PC-9 (cell line): ENCODE data around the gene POU6F2. TPM values are rescaled to one million over a fixed set of nuclear protein-coding genes. Genes with fewer than 3 reads are reported as not detected.

Source experiments
- BruUV-seq: library from RNA; stranded (reverse); fragments of 400-500 nt; replicated peaks from 2 replicates; lab custom pipeline; 2021; lab: Mats Ljungman, UMichigan
- CTCF ChIA-PET: fragments of 300-600 bp; sonication (Branson Sonifier 250); formaldehyde crosslinking; loops from one replicate; lab custom pipeline; 2022; ENCODE audit warnings: antibody characterized with exemption; lab: Charles Lee
- POLR2A ChIA-PET: fragments of 300-600 bp; sonication (Branson Sonifier 250); formaldehyde crosslinking; loops from one replicate; lab custom pipeline; 2022; ENCODE audit warnings: antibody characterized with exemption; ENCODE audit not compliant: unreplicated experiment; lab: Charles Lee
- DNase-seq, 2 experiments: peaks; one replicate each; pipeline versions ENCODE4 v3.0.0 to v3.0.0-alpha.2; 2015 to 2022; ENCODE audit warnings: mixed read lengths in 1 of 2
- H2AFZ ChIP-seq: fragments of 200-600 bp; sonication (generic); 2 replicates; pipeline ENCODE4 v1.8.1; 2017; ENCODE audit warnings: antibody characterized with exemption
- H3F3A ChIP-seq: fragments of 200-600 bp; sonication (generic); 2 replicates; pipeline ENCODE4 v1.8.1; 2017; ENCODE audit warnings: antibody characterized with exemption, mild to moderate bottlenecking, low read depth; ENCODE audit not compliant: insufficient read depth
- H3K27ac ChIP-seq: fragments of 200-600 bp; sonication (generic); 2 replicates; pipeline ENCODE4 v1.6.1; 2016; ENCODE audit warnings: mixed run types
- H3K27me3 ChIP-seq: fragments of 200-600 bp; sonication (generic); 2 replicates; pipeline ENCODE4 v1.6.1; 2016; ENCODE audit warnings: low read depth, mixed run types; ENCODE audit not compliant: insufficient read depth
- H3K36me3 ChIP-seq: fragments of 200-600 bp; sonication (generic); 2 replicates; pipeline ENCODE4 v1.6.1; 2016; ENCODE audit warnings: low read depth, mixed run types
- H3K4me1 ChIP-seq: fragments of 200-600 bp; sonication (generic); replicated peaks from 2 replicates; pipeline ENCODE4 v1.6.1; 2016; ENCODE audit warnings: mixed run types; ENCODE audit not compliant: insufficient read depth
- H3K4me2 ChIP-seq: fragments of 200-600 bp; sonication (generic); 2 replicates; pipeline ENCODE4 v1.6.1; 2017; ENCODE audit warnings: mixed run types
- H3K4me3 ChIP-seq: fragments of 200-600 bp; sonication (generic); 2 replicates; pipeline ENCODE4 v1.6.1; 2016; ENCODE audit warnings: mixed run types
- H3K79me2 ChIP-seq: fragments of 200-600 bp; sonication (generic); 2 replicates; pipeline ENCODE4 v1.6.1; 2017; ENCODE audit warnings: low read depth, mixed run types
- H3K9me2 ChIP-seq: fragments of 200-600 bp; sonication (generic); 2 replicates; pipeline ENCODE4 v1.8.1; 2017; ENCODE audit warnings: mild to moderate bottlenecking; ENCODE audit not compliant: insufficient read depth
- H3K9me3 ChIP-seq: fragments of 200-600 bp; sonication (generic); 2 replicates; pipeline ENCODE4 v1.8.1; 2016; ENCODE audit warnings: low read depth; ENCODE audit not compliant: insufficient read depth
- H4K20me1 ChIP-seq: fragments of 200-600 bp; sonication (generic); 2 replicates; pipeline ENCODE4 v1.8.1; 2017; ENCODE audit not compliant: insufficient read depth
- EZH2 ChIP-seq: fragments of 200-600 bp; sonication (generic); IDR thresholded peaks from 2 replicates; pipeline ENCODE4 v1.8.0; 2017; ENCODE audit warnings: antibody characterized with exemption, low read depth
- intact Hi-C: fragments of 100-400 bp; cut with micrococcal nuclease; formaldehyde crosslinking; loops from one replicate; pipeline ENCODE4 v1.10.0; 2022; ENCODE audit not compliant: unreplicated experiment
- total RNA-seq: library from RNA; stranded (reverse); gene quantifications from 2 replicates; pipeline ENCODE4 v1.2.3, GENCODE V29; 2021
- TF ChIP-seq, protein P1 (sequence below): fragments of 200-600 bp; sonication (generic); conservative IDR thresholded peaks from 2 replicates; pipeline ENCODE4 v1.6.1; 2017; ENCODE audit warnings: mixed run types, antibody characterized with exemption, mild to moderate bottlenecking, moderate library complexity

The POU6F2 gene
- total RNA-seq, 1 experiment from 2014 or later: not detected

DNA sequence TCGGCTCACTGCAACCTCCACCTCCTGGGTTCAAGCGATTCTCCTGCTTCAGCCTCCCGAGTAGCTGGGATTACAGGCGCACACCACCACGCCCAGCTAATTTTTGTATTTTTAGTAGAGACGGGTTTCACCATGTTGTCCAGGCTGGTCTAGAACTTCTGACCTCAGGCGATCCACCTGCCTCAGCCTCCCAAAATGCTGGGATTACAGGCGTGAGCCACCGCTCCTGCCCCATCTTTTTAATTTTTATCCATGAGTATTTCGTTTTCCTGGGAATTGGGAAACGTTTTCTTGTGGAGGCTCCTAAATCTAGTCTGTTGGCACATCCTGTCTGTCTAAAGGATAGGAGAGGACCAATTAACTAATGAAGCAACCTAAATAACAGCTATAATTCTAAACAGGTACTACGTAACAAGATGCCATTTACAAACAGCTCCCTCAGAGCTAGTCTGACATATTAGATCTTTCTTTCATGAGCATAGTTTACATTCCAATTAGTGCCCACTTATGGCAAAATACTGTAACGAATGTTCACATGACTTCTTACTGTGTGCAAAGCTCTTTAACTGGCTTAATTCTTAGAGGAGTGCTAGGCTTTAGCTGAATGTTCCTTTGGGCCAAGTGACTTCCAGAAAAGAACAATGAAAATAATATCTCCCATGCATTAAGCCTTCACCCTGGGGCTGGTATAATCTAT lies 437.5 kb downstream of the POU6F2 start:
- intact Hi-C loops: no loop called here
- Histone ChIP-seq H3K27me3 (peaks cover 58% of the 10 kb centered on the region), H3K9me3 (no peaks in the 10 kb centered on the region), H3F3A (no peaks in the 10 kb centered on the region), H3K27ac (no peak overlapping the region), H2AFZ (no peak overlapping the region), H3K36me3 (no peaks in the 10 kb centered on the region), H3K4me2 (no peak overlapping the region), H3K4me3 (no peak overlapping the region), H3K79me2 (no peaks in the 10 kb centered on the region), H3K9me2 (no peaks in the 10 kb centered on the region), H3K4me1 (no peaks in the 10 kb centered on the region), H4K20me1 (no peaks in the 10 kb centered on the region)
- ChIA-PET CTCF (no interaction called here), POLR2A (interaction anchor here (0.6 kb wide), 1 partner anchor 531 kb away, joined by 4 read pairs; no protein-coding TSS in a partner anchor)
- TF ChIP-seq, protein P1, sequence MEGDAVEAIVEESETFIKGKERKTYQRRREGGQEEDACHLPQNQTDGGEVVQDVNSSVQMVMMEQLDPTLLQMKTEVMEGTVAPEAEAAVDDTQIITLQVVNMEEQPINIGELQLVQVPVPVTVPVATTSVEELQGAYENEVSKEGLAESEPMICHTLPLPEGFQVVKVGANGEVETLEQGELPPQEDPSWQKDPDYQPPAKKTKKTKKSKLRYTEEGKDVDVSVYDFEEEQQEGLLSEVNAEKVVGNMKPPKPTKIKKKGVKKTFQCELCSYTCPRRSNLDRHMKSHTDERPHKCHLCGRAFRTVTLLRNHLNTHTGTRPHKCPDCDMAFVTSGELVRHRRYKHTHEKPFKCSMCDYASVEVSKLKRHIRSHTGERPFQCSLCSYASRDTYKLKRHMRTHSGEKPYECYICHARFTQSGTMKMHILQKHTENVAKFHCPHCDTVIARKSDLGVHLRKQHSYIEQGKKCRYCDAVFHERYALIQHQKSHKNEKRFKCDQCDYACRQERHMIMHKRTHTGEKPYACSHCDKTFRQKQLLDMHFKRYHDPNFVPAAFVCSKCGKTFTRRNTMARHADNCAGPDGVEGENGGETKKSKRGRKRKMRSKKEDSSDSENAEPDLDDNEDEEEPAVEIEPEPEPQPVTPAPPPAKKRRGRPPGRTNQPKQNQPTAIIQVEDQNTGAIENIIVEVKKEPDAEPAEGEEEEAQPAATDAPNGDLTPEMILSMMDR: no peak
- TF ChIP-seq EZH2: no peak
- BruUV-seq: no TSS peak
- no peak for DNase-seq

DNA sequence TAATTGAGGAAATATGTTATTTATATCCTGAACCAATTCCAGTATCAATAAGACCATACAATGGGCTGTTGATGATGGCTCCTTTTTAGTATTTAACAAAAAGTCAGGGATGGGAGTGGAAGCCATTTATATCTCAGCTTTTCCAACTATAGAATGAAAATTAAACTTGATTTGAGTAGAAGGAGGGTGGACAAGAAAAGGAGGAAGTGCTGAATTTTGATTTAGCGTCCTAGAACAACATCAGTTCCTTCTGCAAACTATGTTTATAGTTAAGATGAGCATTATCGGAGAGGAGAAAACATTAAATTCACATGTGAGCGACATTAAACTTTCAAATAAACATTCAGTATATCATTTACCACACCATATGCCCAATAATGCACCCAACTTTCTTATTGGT lies 439.2 kb downstream of the POU6F2 start:
- BruUV-seq: no TSS peak
- ChIA-PET CTCF (no interaction called here), POLR2A (no interaction called here)
- Histone ChIP-seq H3K4me3 (no peak overlapping the region), H3K79me2 (no peaks in the 10 kb centered on the region), H3K9me2 (no peaks in the 10 kb centered on the region), H3K36me3 (no peaks in the 10 kb centered on the region), H3K27me3 (peaks cover 59% of the 10 kb centered on the region), H3K9me3 (no peaks in the 10 kb centered on the region), H3K27ac (no peak overlapping the region), H2AFZ (no peak overlapping the region), H3F3A (no peaks in the 10 kb centered on the region), H3K4me2 (no peak overlapping the region), H4K20me1 (no peaks in the 10 kb centered on the region), H3K4me1 (no peaks in the 10 kb centered on the region)
- TF ChIP-seq, protein P1: no peak
- no peak for TF ChIP-seq EZH2
- intact Hi-C loops: no loop called here
- no peak for DNase-seq

DNA sequence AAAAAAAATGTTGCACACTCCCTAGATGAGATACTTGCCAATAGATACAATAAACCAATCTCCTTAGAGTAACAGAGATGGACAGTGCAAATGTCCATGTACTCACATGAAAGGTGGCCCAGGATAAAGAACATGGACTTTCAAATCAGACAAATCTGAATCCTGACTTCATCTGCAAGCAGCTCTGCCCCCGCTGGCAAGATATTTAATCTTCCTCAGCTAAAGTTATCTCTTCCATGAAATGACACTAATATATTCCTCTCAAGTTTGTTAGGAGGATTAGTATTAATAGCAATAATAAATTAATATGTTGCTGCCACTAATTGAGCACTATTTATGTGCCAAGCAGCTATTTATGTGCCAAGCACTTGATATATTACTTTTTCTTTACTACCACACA lies 439.9 kb downstream of the POU6F2 start:
- TF ChIP-seq EZH2: no peak
- TF ChIP-seq, protein P1: no peak
- H3K79me2 ChIP-seq: no peaks in the 10 kb centered on the region
- H3K36me3 ChIP-seq: no peaks in the 10 kb centered on the region
- intact Hi-C loops: no loop called here
- H3K27me3 ChIP-seq: peaks cover 66% of the 10 kb centered on the region
- H3K9me2 ChIP-seq: no peaks in the 10 kb centered on the region
- no TSS peak for BruUV-seq
- POLR2A ChIA-PET: no interaction called here
- H3K4me1 ChIP-seq: no peaks in the 10 kb centered on the region
- no peaks in the 10 kb centered on the region for H3F3A ChIP-seq
- no peak overlapping the region for H3K27ac ChIP-seq
- CTCF ChIA-PET: no interaction called here
- H4K20me1 ChIP-seq: no peaks in the 10 kb centered on the region
- DNase-seq: no peak
- H3K9me3 ChIP-seq: no peaks in the 10 kb centered on the region
- H3K4me3 ChIP-seq: no peak overlapping the region
- H3K4me2 ChIP-seq: no peak overlapping the region
- H2AFZ ChIP-seq: no peak overlapping the region
